ENCODE results near the gene KLHL41.
"Not testable (repeated sequence)": the region's sequence is repeated elsewhere in the genome, so short reads cannot be mapped to it uniquely, and the experiment has no call there.

Gene KLHL41

DNA sequence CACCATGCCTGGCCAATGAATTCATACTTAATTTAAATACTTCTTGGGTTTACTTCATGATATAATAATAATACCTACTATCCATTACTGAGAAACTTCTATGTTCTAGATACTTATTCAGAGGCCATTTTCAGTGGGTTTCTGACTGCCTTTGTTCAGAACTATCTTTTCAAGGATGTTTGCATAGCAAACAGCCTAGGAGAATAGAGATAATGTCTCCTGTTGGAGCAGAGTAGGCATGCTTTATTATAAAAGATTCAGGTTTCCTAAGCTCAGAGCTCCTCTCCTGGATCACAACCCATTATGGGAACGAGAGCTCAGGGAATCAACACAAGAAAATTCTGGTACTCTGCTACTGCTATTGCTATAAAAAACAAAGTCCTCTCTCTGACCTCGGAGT is 53.0 kb downstream of the KLHL41 start:
- Histone ChIP-seq H3K4me3 (ENCODE audit: low read depth, low read length) (no peak overlapping the region), H3K9me3 (ENCODE audit: control insufficient read depth, low read length) (no peaks in the 10 kb centered on the region), H3K9ac (no peak overlapping the region), H3K27ac (no peak overlapping the region), H3K4me1 (no peaks in the 10 kb centered on the region), H3K36me3 (ENCODE audit: control insufficient read depth, insufficient read depth, low read length) (no peaks in the 10 kb centered on the region), H3K27me3 (ENCODE audit: control insufficient read depth, insufficient read depth, low read length) (no peaks in the 10 kb centered on the region), H3K4me2 (ENCODE audit: low read length) (no peak overlapping the region), H2AFZ (no peak overlapping the region), H3K79me2 (no peaks in the 10 kb centered on the region)
- TF ChIP-seq, protein P1, sequence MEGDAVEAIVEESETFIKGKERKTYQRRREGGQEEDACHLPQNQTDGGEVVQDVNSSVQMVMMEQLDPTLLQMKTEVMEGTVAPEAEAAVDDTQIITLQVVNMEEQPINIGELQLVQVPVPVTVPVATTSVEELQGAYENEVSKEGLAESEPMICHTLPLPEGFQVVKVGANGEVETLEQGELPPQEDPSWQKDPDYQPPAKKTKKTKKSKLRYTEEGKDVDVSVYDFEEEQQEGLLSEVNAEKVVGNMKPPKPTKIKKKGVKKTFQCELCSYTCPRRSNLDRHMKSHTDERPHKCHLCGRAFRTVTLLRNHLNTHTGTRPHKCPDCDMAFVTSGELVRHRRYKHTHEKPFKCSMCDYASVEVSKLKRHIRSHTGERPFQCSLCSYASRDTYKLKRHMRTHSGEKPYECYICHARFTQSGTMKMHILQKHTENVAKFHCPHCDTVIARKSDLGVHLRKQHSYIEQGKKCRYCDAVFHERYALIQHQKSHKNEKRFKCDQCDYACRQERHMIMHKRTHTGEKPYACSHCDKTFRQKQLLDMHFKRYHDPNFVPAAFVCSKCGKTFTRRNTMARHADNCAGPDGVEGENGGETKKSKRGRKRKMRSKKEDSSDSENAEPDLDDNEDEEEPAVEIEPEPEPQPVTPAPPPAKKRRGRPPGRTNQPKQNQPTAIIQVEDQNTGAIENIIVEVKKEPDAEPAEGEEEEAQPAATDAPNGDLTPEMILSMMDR (IDR thresholded peaks at IDR 0.05) = no peak

DNA sequence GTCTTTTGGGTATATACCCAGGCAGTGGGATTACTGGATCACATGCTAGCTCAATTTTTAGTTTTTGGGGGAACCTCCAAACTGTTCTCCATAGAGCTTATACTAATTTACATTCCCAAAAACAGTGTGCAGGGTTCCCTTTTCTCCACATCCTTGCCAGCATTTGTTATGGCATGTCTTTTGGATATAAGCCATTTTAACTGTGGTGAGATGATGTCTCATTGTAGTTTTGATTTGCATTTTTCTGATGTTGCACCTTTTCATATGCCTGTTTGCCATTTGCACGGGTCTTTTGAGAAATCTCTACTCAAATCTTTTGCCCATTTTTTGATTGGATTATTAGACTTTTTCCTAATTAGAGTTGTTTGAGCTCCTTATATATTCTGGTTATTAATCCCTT is 56.2 kb downstream of the KLHL41 start:
- no peaks in the 10 kb centered on the region for H3K4me1 ChIP-seq
- no peak overlapping the region for H3K27ac ChIP-seq
- H3K4me3 ChIP-seq (ENCODE audit: low read depth, low read length) = no peak overlapping the region
- H3K27me3 ChIP-seq (ENCODE audit: control insufficient read depth, insufficient read depth, low read length) = no peaks in the 10 kb centered on the region
- H3K9ac ChIP-seq = no peak overlapping the region
- H3K36me3 ChIP-seq (ENCODE audit: control insufficient read depth, insufficient read depth, low read length) = no peaks in the 10 kb centered on the region
- TF ChIP-seq, protein P1 (IDR thresholded peaks at IDR 0.05) = no peak
- H2AFZ ChIP-seq = no peak overlapping the region
- H3K9me3 ChIP-seq (ENCODE audit: control insufficient read depth, low read length) = no peaks in the 10 kb centered on the region
- H3K79me2 ChIP-seq = no peaks in the 10 kb centered on the region
- H3K4me2 ChIP-seq (ENCODE audit: low read length) = no peak overlapping the region

DNA sequence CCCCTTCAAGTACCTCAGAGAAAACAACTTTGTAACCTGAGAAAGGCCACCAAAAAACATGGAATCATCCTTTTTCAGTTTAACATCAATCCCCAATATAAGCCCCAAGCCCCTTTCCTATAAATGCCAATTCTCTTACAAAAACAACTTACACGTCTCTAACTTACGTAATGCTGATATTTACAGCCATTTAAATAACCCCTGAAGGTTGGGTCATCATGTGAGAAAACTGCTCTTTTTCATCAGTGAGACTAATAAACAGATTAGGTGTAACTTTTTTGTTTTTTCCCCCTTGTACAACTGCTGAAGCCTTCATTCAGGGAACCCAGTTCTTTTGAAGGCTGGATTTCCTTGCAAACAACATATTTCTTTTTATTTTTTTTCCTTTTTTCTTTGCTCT is 60.4 kb downstream of the KLHL41 start:
- Histone ChIP-seq H3K36me3 (ENCODE audit: control insufficient read depth, insufficient read depth, low read length) (no peaks in the 10 kb centered on the region), H3K27ac (no peak overlapping the region), H3K4me1 (no peaks in the 10 kb centered on the region), H3K9ac (no peak overlapping the region), H3K4me2 (ENCODE audit: low read length) (no peak overlapping the region), H3K4me3 (ENCODE audit: low read depth, low read length) (no peak overlapping the region), H3K27me3 (ENCODE audit: control insufficient read depth, insufficient read depth, low read length) (no peaks in the 10 kb centered on the region), H2AFZ (no peak overlapping the region), H3K9me3 (ENCODE audit: control insufficient read depth, low read length) (no peaks in the 10 kb centered on the region), H3K79me2 (peaks cover 10% of the 10 kb centered on the region)
- TF ChIP-seq, protein P1 (IDR thresholded peaks at IDR 0.05) = no peak

DNA sequence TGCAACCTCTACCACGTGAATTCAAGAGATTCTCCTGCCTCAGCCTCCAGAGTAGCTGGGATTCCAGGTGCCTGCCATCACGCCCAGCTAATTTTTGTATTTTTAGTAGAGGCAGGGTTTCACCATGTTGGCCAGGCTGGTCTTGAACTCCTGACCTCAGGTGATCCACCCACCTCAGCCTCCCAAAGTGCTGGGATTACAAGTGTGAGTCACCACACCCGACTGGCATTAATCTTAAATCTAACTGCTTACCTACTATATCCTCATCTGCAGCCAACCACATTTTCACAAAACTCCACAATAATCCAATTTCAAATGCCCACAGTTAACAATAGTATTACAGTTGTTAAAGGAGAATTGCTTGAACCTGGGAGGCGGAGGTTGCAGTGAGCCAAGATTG is 61.2 kb downstream of the KLHL41 start:
- not testable (repeated sequence) for H3K9me3 ChIP-seq (ENCODE audit: control insufficient read depth, low read length)

DNA sequence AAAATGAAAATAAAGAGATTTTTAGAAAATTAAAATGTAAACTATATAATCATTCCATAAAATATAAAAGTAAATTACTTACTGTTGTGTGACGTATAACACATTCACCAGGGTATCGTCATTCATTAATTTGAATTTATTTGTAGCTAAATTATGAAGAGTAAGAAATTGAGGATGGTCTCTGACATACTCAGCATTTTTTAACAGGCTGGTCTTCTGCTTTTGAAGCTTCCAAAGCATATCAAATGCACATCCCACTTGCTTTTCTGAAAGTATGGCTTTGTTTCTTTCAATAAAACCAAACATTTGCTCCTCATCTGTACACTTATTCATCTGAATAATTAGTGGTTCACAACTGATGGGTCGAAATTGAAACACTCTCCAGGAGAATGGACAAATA is 62.1 kb downstream of the KLHL41 start:
- Histone ChIP-seq H3K36me3 (ENCODE audit: control insufficient read depth, insufficient read depth, low read length) (no peaks in the 10 kb centered on the region), H3K4me2 (ENCODE audit: low read length) (no peak overlapping the region), H3K79me2 (peaks cover 10% of the 10 kb centered on the region), H3K4me3 (ENCODE audit: low read depth, low read length) (no peak overlapping the region), H3K27me3 (ENCODE audit: control insufficient read depth, insufficient read depth, low read length) (no peaks in the 10 kb centered on the region), H3K9me3 (ENCODE audit: control insufficient read depth, low read length) (no peaks in the 10 kb centered on the region), H3K4me1 (no peaks in the 10 kb centered on the region), H2AFZ (no peak overlapping the region), H3K27ac (no peak overlapping the region), H3K9ac (no peak overlapping the region)
- TF ChIP-seq, protein P1 (IDR thresholded peaks at IDR 0.05) = no peak

More for the DNA sequence above, 61.2 kb downstream of the KLHL41 start:
- not testable (repeated sequence) for H3K36me3 ChIP-seq (ENCODE audit: control insufficient read depth, insufficient read depth, low read length); H3K4me1 ChIP-seq; H3K9ac ChIP-seq; H3K79me2 ChIP-seq; H3K27me3 ChIP-seq (ENCODE audit: control insufficient read depth, insufficient read depth, low read length); H3K4me2 ChIP-seq (ENCODE audit: low read length); H2AFZ ChIP-seq; H3K27ac ChIP-seq; H3K4me3 ChIP-seq (ENCODE audit: low read depth, low read length)
